Cardiac muscle cell (in vitro differentiated cells and primary cell): Measurements from ENCODE around the gene EPSTI1. TPM values are rescaled to one million over a fixed set of nuclear protein-coding genes. Genes with fewer than 3 reads are reported as not detected.

Source experiments
- DNase-seq, 2 donors: peaks; one replicate each; pipeline versions ENCODE4 v3.0.0 to v3.0.0-alpha.2; 2010 to 2017; ENCODE audit warnings: low read depth in 1 of 2, low spot score in 1 of 2
- H3K27ac ChIP-seq: fragments of 200-600 bp; sonication (generic); 2 replicates; pipeline ENCODE4 v1.5.1; 2016
- H3K27me3 ChIP-seq: fragments of 200-600 bp; sonication (generic); 2 replicates; pipeline ENCODE4 v1.6.0; 2016; ENCODE audit warnings: control low read depth
- H3K36me3 ChIP-seq: fragments of 200-600 bp; sonication (generic); 2 replicates; pipeline ENCODE4 v1.5.1; 2016; ENCODE audit warnings: control low read depth
- H3K4me1 ChIP-seq: fragments of 200-600 bp; sonication (generic); 2 replicates; pipeline ENCODE4 v1.8.1; 2017; ENCODE audit warnings: low read depth, mild to moderate bottlenecking, mixed run types
- H3K4me3 ChIP-seq: fragments of 200-600 bp; sonication (generic); 2 replicates; pipeline ENCODE4 v1.5.1; 2016; ENCODE audit warnings: mild to moderate bottlenecking
- H3K9me3 ChIP-seq: fragments of 200-600 bp; sonication (generic); 2 replicates; pipeline ENCODE4 v1.5.1; 2017; ENCODE audit warnings: low read depth, mild to moderate bottlenecking, control low read depth
- CTCF ChIP-seq: IDR thresholded peaks from 2 replicates; pipeline ENCODE4 v1.5.1; 2012; ENCODE audit warnings: low read depth, mild to moderate bottlenecking, low read length
- polyA plus RNA-seq: library from polyadenylated mRNA; unstranded; fragments of >200 nt; fragmentation: Nextera tagmentation; extraction: Ambion mirVana; gene quantifications from 2 replicates; pipeline ENCODE4 v1.2.1, GENCODE V29; 2016
- total RNA-seq: library from RNA; depleted of rRNA; stranded (reverse); fragments of >200 nt; gene quantifications from 2 replicates; pipeline ENCODE4 v1.2.3, GENCODE V29; 2016

Gene EPSTI1
- total and polyA plus RNA-seq, 2 experiments from 2014 or later: 11.8 to 11.9 TPM

GRCh38 chr13:43021926-43022670 lies 30.1 kb upstream of the EPSTI1 start:
- H3K36me3 ChIP-seq: no peaks in the 10 kb centered on the region
- TF ChIP-seq CTCF: no peak
- no peaks in the 10 kb centered on the region for H3K4me1 ChIP-seq
- H3K27me3 ChIP-seq: no peaks in the 10 kb centered on the region
- no peak overlapping the region for H3K4me3 ChIP-seq
- no peak overlapping the region for H3K27ac ChIP-seq
- DNase-seq: peak in 1 of 2 donors; percentile 89
- H3K9me3 ChIP-seq: no peaks in the 10 kb centered on the region

GRCh38 chr13:43020794-43021193 lies 28.8 kb upstream of the EPSTI1 start:
- H3K4me1 ChIP-seq: no peaks in the 10 kb centered on the region
- H3K27ac ChIP-seq: no peak overlapping the region
- H3K4me3 ChIP-seq: no peak overlapping the region
- TF ChIP-seq CTCF: no peak
- no peaks in the 10 kb centered on the region for H3K27me3 ChIP-seq
- H3K36me3 ChIP-seq: no peaks in the 10 kb centered on the region
- H3K9me3 ChIP-seq: no peaks in the 10 kb centered on the region
- DNase-seq: no peak

- Histone ChIP-seq H3K36me3 (no peaks in the 10 kb centered on the region), H3K4me1 (no peaks in the 10 kb centered on the region), H3K4me3 (no peak overlapping the region), H3K9me3 (no peaks in the 10 kb centered on the region), H3K27ac (no peak overlapping the region), H3K27me3 (no peaks in the 10 kb centered on the region)
- no peak for TF ChIP-seq CTCF
- no peak for DNase-seq
Measured at GRCh38 chr13:43019811-43020210, 27.8 kb upstream of the EPSTI1 start.

GRCh38 chr13:43016226-43016625 lies 24.2 kb upstream of the EPSTI1 start:
- Histone ChIP-seq H3K27ac (no peak overlapping the region), H3K36me3 (no peaks in the 10 kb centered on the region), H3K27me3 (no peaks in the 10 kb centered on the region), H3K9me3 (no peaks in the 10 kb centered on the region), H3K4me1 (no peaks in the 10 kb centered on the region), H3K4me3 (no peak overlapping the region)
- no peak for TF ChIP-seq CTCF
- DNase-seq: no peak

- H3K27me3 ChIP-seq: no peaks in the 10 kb centered on the region
- no peaks in the 10 kb centered on the region for H3K36me3 ChIP-seq
- no peak for DNase-seq
- no peak overlapping the region for H3K4me3 ChIP-seq
- no peaks in the 10 kb centered on the region for H3K9me3 ChIP-seq
- H3K4me1 ChIP-seq: no peaks in the 10 kb centered on the region
- no peak for TF ChIP-seq CTCF
- H3K27ac ChIP-seq: no peak overlapping the region
Measured at GRCh38 chr13:43014162-43014561, 22.1 kb upstream of the EPSTI1 start.
